ENCODE data around the gene PTPRM. TPM values are rescaled to one million over a fixed set of nuclear protein-coding genes. Genes with fewer than 3 reads are reported as not detected.

PTPRM gene
- total and polyA plus RNA-seq, 2 of the 4 experiments (the other 2 are of a cell fraction), result 28.3 to 51.2 TPM

DNA sequence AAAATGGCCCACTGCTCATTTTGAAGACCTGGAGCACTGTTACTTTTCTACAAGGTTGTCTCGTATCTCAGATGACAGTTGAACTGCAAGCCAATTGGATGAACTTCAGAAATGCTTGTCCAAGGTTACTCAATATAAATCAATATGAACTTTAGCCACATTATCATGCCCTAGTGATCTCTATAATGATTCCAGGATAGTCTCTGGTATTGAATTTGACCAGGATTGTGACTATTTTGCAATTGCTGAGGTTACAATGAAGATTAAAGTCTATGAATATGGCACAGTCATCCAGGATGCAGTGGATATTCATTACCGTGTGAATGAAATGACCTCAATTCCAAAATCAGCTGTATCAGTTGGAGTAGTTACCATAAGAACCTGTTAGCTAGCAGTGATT, 846.1 kb downstream of the PTPRM start:
- H2BK120ac ChIP-seq (ENCODE audit: low read depth, low read length), result no peak overlapping the region
- H3K4ac ChIP-seq (ENCODE audit: low read depth, low read length), result no peak overlapping the region
- peaks cover under 1% of the 10 kb centered on the region; the same call in 1 of the 2 replicates for H3K36me3 ChIP-seq (ENCODE audit: control insufficient read depth, insufficient read depth, low read length)
- H2AFZ ChIP-seq (replicated peaks; ENCODE audit: low read length, poor library complexity), result no peak overlapping the region
- WGBS, 2 experiments (ENCODE audit: extremely low coverage in 2 of 2, insufficient read length in 1 of 2), result no CpG with 5 or more reads among the region's 2 CpGs
- H3K27ac ChIP-seq (ENCODE audit: insufficient read depth, low read length), result no peak overlapping the region
- dilution Hi-C loops (cut with HindIII; ENCODE audit: low sequenced_read_pairs, unreplicated experiment) (no loop called here), intact Hi-C loops (cut with micrococcal nuclease) (no loop called here), in situ Hi-C loops (cut with MboI; ENCODE audit: low sequenced_read_pairs) (no loop called here)
- H2BK15ac ChIP-seq (ENCODE audit: low read depth, low read length), result no peak overlapping the region
- no peaks in the 10 kb centered on the region for H3K9me1 ChIP-seq (ENCODE audit: insufficient read depth, low read length)
- H2AK9ac ChIP-seq (replicated peaks; ENCODE audit: low read depth, low read length, poor library complexity), result no peak overlapping the region
- CTCF ChIA-PET, result interaction anchor here (0.8 kb wide), 1 partner anchor 14 kb away, joined by 3 read pairs; no protein-coding TSS in a partner anchor
- no peak overlapping the region for H4K5ac ChIP-seq (ENCODE audit: low read depth, low read length)
- DNase-seq (no peak), ATAC-seq (ENCODE audit: low read depth) (no peak)
- H4K8ac ChIP-seq (ENCODE audit: low read depth in 2 of 2, low read length in 2 of 2), result no peak overlapping the region
- H3K18ac ChIP-seq (ENCODE audit: low read depth, low read length), result no peak overlapping the region
- POLR2A ChIA-PET (ENCODE audit: unreplicated experiment), result no interaction called here
- no peak for TF ChIP-seq RFX5 (IDR thresholded peaks at IDR 0.05; ENCODE audit: low read depth, low read length)
- no peak for TF ChIP-seq POLR2A (IDR thresholded peaks at IDR 0.05; ENCODE audit: low read depth, low read length)
- TF ChIP-seq, protein P1, sequence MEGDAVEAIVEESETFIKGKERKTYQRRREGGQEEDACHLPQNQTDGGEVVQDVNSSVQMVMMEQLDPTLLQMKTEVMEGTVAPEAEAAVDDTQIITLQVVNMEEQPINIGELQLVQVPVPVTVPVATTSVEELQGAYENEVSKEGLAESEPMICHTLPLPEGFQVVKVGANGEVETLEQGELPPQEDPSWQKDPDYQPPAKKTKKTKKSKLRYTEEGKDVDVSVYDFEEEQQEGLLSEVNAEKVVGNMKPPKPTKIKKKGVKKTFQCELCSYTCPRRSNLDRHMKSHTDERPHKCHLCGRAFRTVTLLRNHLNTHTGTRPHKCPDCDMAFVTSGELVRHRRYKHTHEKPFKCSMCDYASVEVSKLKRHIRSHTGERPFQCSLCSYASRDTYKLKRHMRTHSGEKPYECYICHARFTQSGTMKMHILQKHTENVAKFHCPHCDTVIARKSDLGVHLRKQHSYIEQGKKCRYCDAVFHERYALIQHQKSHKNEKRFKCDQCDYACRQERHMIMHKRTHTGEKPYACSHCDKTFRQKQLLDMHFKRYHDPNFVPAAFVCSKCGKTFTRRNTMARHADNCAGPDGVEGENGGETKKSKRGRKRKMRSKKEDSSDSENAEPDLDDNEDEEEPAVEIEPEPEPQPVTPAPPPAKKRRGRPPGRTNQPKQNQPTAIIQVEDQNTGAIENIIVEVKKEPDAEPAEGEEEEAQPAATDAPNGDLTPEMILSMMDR (conservative IDR thresholded peaks at IDR 0.05; ENCODE audit: low read depth, low read length), result no peak
- no peak for TF ChIP-seq NFE2L2 (IDR thresholded peaks at IDR 0.05; ENCODE audit: low read depth, low read length)
- TF ChIP-seq RAD21 (IDR thresholded peaks at IDR 0.05; ENCODE audit: low read length), result no peak
- TF ChIP-seq, protein P2, sequence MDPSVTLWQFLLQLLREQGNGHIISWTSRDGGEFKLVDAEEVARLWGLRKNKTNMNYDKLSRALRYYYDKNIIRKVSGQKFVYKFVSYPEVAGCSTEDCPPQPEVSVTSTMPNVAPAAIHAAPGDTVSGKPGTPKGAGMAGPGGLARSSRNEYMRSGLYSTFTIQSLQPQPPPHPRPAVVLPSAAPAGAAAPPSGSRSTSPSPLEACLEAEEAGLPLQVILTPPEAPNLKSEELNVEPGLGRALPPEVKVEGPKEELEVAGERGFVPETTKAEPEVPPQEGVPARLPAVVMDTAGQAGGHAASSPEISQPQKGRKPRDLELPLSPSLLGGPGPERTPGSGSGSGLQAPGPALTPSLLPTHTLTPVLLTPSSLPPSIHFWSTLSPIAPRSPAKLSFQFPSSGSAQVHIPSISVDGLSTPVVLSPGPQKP (IDR thresholded peaks at IDR 0.05; ENCODE audit: borderline replicate concordance, low read depth, low read length), result no peak
- TF ChIP-seq MXI1 (IDR thresholded peaks at IDR 0.05; ENCODE audit: borderline replicate concordance, low read depth, low read length), result no peak
- TF ChIP-seq CEBPB (IDR thresholded peaks at IDR 0.05; ENCODE audit: low read depth, low read length), result no peak
- no peak for TF ChIP-seq FOS (IDR thresholded peaks at IDR 0.05; ENCODE audit: low read depth, low read length)
- TF ChIP-seq RCOR1 (IDR thresholded peaks at IDR 0.05; ENCODE audit: insufficient replicate concordance, low read length), result no peak
- H3K4me1 ChIP-seq (ENCODE audit: control insufficient read depth, insufficient read depth, low read length), result no peaks in the 10 kb centered on the region
- H3K9me3 ChIP-seq (ENCODE audit: control insufficient read depth, insufficient read depth, low read length), result peaks cover 6% of the 10 kb centered on the region
- no peak overlapping the region for H2BK5ac ChIP-seq (ENCODE audit: low read depth, low read length, poor library complexity, severe bottlenecking)
- no peaks in the 10 kb centered on the region for H3K79me1 ChIP-seq (ENCODE audit: low read depth in 1 of 2, low read length in 2 of 2)
- no TSS peak for BruUV-seq (replicated peaks)
- H4K20me1 ChIP-seq (ENCODE audit: insufficient read depth, low read length), result no peaks in the 10 kb centered on the region
- H4K91ac ChIP-seq (ENCODE audit: insufficient read depth, low read depth, low read length), result no peak overlapping the region
- peaks cover 2% of the 10 kb centered on the region for H3K27me3 ChIP-seq (ENCODE audit: control insufficient read depth, insufficient read depth, low read length)
- no peak overlapping the region for H2AK5ac ChIP-seq (ENCODE audit: low read depth, low read length)
- H3K9ac ChIP-seq (ENCODE audit: low read depth, low read length), result no peak overlapping the region
- H3K14ac ChIP-seq (replicated peaks; ENCODE audit: low read depth, low read length), result no peak overlapping the region
- H3K56ac ChIP-seq (ENCODE audit: extremely low read depth, insufficient read depth, low read length), result no peak overlapping the region
- H3K4me2 ChIP-seq (ENCODE audit: low read depth, low read length), result no peak overlapping the region
- H2BK20ac ChIP-seq (ENCODE audit: low read depth, low read length), result no peak overlapping the region
- H3K23ac ChIP-seq (ENCODE audit: low read depth, low read length), result no peak overlapping the region
- no peak overlapping the region for H3K4me3 ChIP-seq (ENCODE audit: insufficient read depth, low read depth, low read length)
